Stomach smooth muscle (tissue), 2 donors: ENCODE measurements around the gene MKS1.

ENCODE experiments used
- H3K27ac ChIP-seq: one replicate; pipeline ENCODE4 v1.7.0; 2013; ENCODE audit warnings: mild to moderate bottlenecking, low read length, inconsistent platforms
- H3K27me3 ChIP-seq, 2 donors: one replicate each; pipeline ENCODE4 v1.7.0; 2013; ENCODE audit warnings: low read length in 2 of 2; ENCODE audit not compliant: insufficient read depth in 2 of 2, control insufficient read depth in 1 of 2
- H3K36me3 ChIP-seq, 2 donors: one replicate each; pipeline ENCODE4 v1.7.0; 2013; ENCODE audit warnings: low read length in 2 of 2; ENCODE audit not compliant: control insufficient read depth in 2 of 2, insufficient read depth in 2 of 2
- H3K4me1 ChIP-seq: one replicate; pipeline ENCODE4 v1.7.0; 2013; ENCODE audit warnings: low read length; ENCODE audit not compliant: control insufficient read depth, insufficient read depth
- H3K4me3 ChIP-seq, 2 donors: one replicate each; pipeline ENCODE4 v1.7.0; 2013; ENCODE audit warnings: low read length in 2 of 2
- H3K9ac ChIP-seq, 2 donors: one replicate each; pipeline ENCODE4 v1.7.0; 2013; ENCODE audit warnings: low read length in 2 of 2, mild to moderate bottlenecking in 1 of 2
- H3K9me3 ChIP-seq, 2 donors: one replicate each; pipeline ENCODE4 v1.7.0; 2013; ENCODE audit warnings: low read length in 2 of 2; ENCODE audit not compliant: control insufficient read depth in 2 of 2
- donor health status: healthy.
- donor health status: Pancreatic carcinoma.

The MKS1 gene

DNA sequence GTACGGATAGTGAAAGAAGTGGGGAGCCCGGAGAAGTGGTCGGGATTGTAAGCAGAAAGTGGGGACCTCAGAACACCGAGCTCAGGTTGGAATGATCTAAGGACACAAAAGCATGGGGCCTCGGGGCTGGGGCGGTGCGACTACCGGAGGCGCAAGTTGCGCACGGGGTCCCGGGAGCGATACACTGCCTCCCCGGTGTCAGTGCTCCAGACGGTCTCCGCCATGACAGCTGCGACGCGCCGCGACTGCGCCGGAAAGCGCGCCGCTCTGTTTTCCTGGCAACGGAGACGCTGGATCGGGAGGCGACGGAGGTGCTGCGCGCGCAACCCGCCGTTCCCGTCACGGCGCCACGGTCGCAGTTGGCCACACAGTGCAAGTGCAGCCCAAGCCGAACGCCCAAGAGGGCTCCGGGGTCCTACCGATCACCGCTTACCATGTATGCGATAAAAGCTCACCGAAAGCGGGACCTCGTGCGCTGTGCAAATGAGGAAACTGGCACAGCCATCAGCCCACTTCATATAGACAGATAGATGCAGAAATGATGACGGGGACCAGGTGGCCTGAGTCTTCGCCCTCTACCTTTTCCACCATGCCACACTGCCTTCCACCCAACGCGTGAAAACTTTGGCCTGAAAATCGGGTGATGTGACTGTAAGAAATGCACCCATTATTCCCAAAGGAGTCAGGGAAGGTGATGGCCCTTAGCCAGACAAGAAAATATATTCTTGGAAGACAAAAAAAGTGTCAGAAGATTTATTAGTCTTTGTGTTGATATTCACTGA, at the start of gene MKS1:
Gene MKS1 (minus strand): TSS at position 249 of the 782 bp plus-strand sequence. CDS start 25 bp downstream, at position 224.
- peak within 1 kb of the TSS; percentile 91 to 93 for H3K4me3 ChIP-seq
- H3K4me1 ChIP-seq = peaks cover 8% of the 10 kb centered on the region
- H3K9me3 ChIP-seq = no peaks in the 10 kb centered on the region
- no peaks in the 10 kb centered on the region for H3K27me3 ChIP-seq
- peaks cover 3 to 15% of the 10 kb centered on the region in 2 donors for H3K36me3 ChIP-seq
- H3K27ac ChIP-seq = peak within 1 kb of the TSS; percentile 69
- H3K9ac ChIP-seq = peak within 1 kb of the TSS; percentile 89 to 96

DNA sequence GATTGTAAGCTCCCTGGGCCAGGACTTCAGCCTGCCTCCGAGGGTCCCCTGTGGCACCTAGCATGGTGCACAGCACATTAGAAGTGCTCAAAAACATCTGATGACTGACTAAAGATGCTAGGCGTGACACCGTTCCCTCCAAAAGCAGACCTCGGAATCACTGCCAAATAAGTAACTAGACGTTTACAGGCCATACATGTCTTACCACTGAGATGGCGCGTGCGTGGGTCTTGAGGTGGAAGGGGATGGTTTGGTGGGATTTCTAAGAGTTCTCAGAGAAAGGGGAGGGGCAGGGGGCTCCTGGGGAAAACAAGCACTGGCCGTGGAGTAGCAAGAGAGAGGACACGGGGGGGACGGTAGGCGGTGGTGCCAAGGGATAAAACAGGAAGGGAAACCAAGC, 49.3 kb upstream of the MKS1 start:
- Histone ChIP-seq H3K9ac (no peak overlapping the region), H3K27ac (no peak overlapping the region), H3K36me3 (no peaks in the 10 kb centered on the region), H3K9me3 (peaks cover 0 to 2% of the 10 kb centered on the region in 2 donors), H3K27me3 (peaks cover 7 to 18% of the 10 kb centered on the region in 2 donors), H3K4me1 (no peaks in the 10 kb centered on the region), H3K4me3 (no peak overlapping the region)

DNA sequence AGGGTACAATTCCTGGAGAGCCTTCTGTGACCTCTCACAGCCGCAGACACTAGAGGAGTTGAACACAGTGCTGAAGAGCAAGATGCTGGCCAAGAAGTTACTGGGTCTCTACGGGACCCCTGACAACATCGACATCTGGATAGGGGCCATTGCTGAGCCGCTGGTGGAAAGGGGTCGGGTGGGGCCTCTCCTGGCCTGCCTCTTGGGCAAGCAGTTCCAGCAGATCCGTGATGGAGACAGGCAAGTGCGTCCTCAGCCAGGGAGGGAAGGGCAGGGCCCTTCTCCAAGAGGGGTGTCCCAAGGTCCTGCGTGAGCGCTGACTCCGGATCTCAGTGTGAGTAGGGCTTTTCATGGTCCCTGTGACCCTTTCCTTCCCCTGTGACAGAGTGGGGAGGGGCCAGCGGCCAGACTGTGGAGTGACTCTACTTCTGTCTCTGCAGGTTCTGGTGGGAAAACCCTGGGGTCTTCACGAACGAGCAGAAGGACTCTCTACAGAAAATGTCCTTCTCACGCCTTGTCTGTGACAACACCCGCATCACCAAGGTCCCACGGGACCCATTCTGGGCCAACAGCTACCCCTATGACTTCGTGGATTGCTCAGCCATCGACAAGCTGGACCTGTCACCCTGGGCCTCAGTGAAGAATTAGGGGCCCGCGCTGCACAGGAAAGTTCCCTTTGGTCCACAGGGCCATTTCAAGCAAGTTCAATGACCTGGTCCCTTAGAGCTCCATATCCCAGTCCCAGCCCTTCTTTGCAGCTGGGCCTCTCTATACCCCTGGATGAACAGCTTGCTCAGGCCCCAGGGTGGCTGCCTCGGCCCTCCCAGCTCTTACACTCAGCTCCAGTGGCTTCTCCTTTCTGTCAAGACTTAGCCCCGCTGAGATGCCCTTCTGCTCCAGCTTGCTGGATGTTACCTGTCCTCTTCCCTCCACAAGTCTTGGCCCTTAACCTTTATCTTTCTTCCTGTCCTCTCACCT, 48.6 kb upstream of the MKS1 start:
- H3K4me3 ChIP-seq = no peak overlapping the region
- no peak overlapping the region for H3K27ac ChIP-seq
- H3K9me3 ChIP-seq = peaks cover 0 to 2% of the 10 kb centered on the region in 2 donors
- H3K4me1 ChIP-seq = no peaks in the 10 kb centered on the region
- H3K27me3 ChIP-seq = peaks cover 7 to 18% of the 10 kb centered on the region in 2 donors
- no peak overlapping the region for H3K9ac ChIP-seq
- H3K36me3 ChIP-seq = no peaks in the 10 kb centered on the region

DNA sequence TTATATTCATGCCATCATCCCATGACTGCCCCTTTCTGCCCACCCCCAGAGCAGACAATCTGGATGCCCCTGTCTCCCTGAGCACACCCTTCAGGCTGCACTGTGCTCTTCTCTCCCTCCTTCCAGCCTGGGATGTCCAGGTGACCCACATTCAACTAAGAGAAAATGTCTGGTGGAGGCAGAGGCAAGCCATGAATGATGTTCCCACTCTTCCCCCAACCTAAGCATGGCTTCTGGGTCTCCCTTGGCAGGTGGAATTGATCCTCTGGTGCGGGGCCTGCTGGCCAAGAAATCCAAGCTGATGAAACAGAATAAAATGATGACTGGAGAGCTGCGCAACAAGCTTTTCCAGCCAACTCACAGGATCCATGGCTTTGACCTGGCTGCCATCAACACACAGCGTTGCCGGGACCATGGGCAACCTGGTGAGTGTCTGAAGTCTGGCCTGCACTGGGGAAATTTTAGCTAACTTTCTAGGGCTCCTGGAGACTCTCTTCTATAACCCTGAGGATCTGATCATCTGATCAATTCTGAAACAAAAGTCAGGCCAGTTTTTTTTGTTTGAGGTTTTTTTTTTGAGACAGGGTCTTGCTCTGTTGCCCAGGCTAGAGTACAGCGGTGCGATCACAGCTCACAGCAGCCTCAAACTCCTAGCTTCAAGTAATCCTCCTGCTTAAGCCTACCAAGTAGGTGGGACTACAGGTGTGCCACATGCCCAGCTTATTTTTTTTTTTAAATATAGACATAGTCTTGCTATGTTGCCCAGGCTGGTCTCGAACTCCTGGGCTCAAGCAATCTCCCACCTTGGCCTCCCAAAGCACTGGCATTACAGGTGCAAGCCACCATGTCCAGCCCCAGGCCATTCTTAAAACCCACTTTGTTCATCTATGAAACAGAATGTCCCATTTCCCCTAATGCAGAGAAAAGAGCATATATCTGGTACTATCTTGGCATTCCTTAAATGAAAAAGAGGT, 47.1 kb upstream of the MKS1 start:
- no peak overlapping the region for H3K4me3 ChIP-seq
- H3K9me3 ChIP-seq = peaks cover 0 to 2% of the 10 kb centered on the region in 2 donors
- H3K4me1 ChIP-seq = no peaks in the 10 kb centered on the region
- H3K27me3 ChIP-seq = peaks cover 7 to 16% of the 10 kb centered on the region in 2 donors
- no peaks in the 10 kb centered on the region for H3K36me3 ChIP-seq
- no peak overlapping the region for H3K27ac ChIP-seq
- no peak overlapping the region for H3K9ac ChIP-seq

DNA sequence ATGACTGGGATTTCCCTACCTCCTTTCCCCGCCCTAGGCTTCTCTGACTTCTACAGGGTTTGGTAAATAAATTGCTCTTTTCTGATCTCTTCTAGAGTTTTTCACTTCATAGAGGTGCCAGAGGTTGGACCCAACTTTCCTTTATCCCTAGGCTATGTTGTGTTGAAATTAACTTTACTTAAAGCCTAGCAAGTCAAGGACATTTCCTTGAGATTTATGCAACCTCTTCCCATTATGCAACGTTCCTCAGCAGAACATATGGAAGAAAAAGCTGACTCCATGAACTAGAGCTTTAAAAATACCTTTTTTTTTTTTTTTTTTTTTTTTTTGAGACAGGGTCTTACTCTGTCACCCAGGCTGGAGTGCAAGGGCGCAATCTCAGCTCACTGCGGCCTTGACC, 46.2 kb upstream of the MKS1 start:
- no peaks in the 10 kb centered on the region for H3K4me1 ChIP-seq
- no peak overlapping the region for H3K27ac ChIP-seq
- H3K27me3 ChIP-seq = peaks cover 7 to 16% of the 10 kb centered on the region in 2 donors
- no peaks in the 10 kb centered on the region for H3K36me3 ChIP-seq
- peaks cover 0 to 2% of the 10 kb centered on the region in 2 donors for H3K9me3 ChIP-seq
- H3K4me3 ChIP-seq = no peak overlapping the region
- no peak overlapping the region for H3K9ac ChIP-seq

DNA sequence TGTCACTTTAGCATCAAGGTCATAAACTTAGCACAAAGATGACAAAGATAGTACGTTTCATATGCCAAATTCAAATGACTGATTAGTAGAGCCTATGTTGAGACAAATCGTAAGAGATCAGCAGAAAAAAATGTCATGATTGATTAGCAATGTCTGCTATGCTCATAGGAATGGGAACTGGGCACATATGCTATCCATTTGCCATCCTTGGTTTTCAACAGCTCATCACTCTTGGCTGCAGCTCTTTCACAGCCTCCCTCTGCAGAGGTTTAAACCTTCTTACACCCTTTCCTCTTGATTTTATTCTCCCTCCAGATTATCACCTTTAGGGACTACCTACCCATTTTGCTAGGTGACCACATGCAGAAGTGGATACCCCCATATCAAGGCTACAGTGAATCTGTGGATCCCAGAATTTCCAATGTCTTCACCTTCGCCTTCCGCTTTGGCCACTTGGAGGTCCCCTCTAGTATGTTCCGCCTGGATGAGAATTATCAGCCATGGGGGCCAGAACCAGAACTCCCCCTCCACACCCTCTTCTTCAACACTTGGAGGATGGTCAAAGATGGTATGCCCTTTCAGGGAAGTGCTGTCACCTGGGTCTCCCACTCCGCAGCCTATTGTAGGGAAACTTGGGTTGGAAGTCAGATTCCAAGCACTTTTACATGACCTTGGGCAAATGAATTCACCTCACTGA, 45.5 kb upstream of the MKS1 start:
- Histone ChIP-seq H3K4me1 (no peaks in the 10 kb centered on the region), H3K9ac (no peak overlapping the region), H3K27me3 (peaks cover 7 to 16% of the 10 kb centered on the region in 2 donors), H3K36me3 (no peaks in the 10 kb centered on the region), H3K27ac (no peak overlapping the region), H3K4me3 (no peak overlapping the region), H3K9me3 (peaks cover 0 to 2% of the 10 kb centered on the region in 2 donors)

DNA sequence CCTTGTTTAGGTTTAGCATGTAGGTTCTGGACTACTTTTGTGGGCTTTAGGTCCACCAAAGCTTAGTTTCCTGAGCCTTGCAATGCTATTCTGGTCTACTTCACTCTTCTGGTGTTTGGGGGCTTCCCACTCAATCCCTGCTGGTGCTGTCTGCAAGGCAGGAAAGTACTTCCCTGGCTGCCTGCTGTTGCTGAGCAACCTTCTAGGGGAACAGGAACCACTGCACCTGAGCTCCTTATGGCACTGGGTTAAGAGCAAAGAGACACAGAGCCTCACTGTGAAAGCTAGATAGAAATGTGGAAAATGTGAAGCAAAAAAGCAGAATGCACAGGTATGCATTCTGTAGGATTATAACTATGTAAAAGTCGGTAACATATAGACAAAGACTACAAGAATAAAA, 44.7 kb upstream of the MKS1 start:
- Histone ChIP-seq H3K4me3 (no peak overlapping the region), H3K9me3 (peaks cover 0 to 2% of the 10 kb centered on the region in 2 donors), H3K9ac (no peak overlapping the region), H3K27ac (no peak overlapping the region), H3K27me3 (peaks cover 7 to 16% of the 10 kb centered on the region in 2 donors), H3K36me3 (no peaks in the 10 kb centered on the region), H3K4me1 (no peaks in the 10 kb centered on the region)

DNA sequence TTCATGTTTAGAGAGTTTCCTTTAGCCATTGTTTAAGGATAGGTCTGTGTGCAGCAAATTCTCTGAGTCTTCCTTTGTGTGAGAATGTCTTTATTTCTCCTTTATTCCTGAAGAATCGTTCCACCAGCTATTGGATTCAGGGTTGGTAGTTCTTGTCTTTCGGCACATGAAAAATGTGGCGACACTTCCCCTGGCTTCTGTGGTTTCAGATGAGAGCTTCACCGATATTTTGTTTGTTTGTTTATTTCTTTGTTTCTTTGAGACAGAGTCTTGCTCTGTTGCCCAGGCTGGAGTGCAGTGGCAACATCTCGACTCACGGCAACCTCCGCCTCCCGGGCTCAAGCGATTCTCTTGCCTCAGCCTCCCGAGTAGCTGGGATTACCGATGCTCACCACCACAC, 43.1 kb upstream of the MKS1 start:
- no peak overlapping the region for H3K27ac ChIP-seq
- peaks cover 7 to 12% of the 10 kb centered on the region in 2 donors for H3K27me3 ChIP-seq
- H3K4me1 ChIP-seq = no peaks in the 10 kb centered on the region
- H3K9ac ChIP-seq = no peak overlapping the region
- no peaks in the 10 kb centered on the region for H3K36me3 ChIP-seq
- H3K9me3 ChIP-seq = peaks cover 0 to 2% of the 10 kb centered on the region in 2 donors
- H3K4me3 ChIP-seq = no peak overlapping the region

DNA sequence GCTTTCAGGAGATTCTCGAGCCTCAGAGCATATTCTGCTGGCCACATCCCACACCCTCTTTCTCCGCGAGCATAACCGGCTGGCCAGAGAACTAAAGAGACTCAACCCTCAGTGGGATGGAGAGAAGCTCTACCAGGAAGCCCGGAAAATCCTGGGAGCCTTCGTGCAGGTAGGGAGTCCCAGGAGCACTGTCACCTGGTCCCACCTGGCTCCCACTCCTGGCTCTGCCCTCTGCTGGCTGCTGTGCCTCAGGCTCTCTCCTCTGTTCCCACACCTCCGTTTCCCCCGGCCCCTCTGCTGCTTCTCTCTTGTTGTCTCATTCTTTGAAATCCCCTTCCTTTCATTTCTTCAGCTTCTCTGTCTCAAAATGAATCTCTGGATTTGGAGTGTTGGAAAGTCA, 35.7 kb upstream of the MKS1 start:
- no peaks in the 10 kb centered on the region for H3K36me3 ChIP-seq
- H3K9ac ChIP-seq = no peak overlapping the region
- no peak overlapping the region for H3K27ac ChIP-seq
- H3K27me3 ChIP-seq = peaks cover 12 to 20% of the 10 kb centered on the region in 2 donors
- H3K4me1 ChIP-seq = no peaks in the 10 kb centered on the region
- H3K4me3 ChIP-seq = no peak overlapping the region
- no peaks in the 10 kb centered on the region for H3K9me3 ChIP-seq
